ENCODE results near the gene ADCY2. TPM values are rescaled to one million over a fixed set of nuclear protein-coding genes. Genes with fewer than 3 reads are reported as not detected.

The ADCY2 gene
- total and polyA plus RNA-seq, 9 donors: 4.0 to 22.8 (median 8.3) TPM

GRCh38 chr5:7426284-7426683, 30.3 kb downstream of the ADCY2 start:
- DNase-seq: no peak
- 86 to 94% (median 90%) methylated on average over 4 of the region's 4 CpGs for WGBS, 3 donors
- Histone ChIP-seq H3K27ac (no peak overlapping the region), H3K36me3 (no peaks in the 10 kb centered on the region), H3K4me1 (ENCODE audit: insufficient read depth) (peaks cover 7% of the 10 kb centered on the region), H3K4me3 (no peak overlapping the region), H3K27me3 (no peaks in the 10 kb centered on the region), H3K9me3 (no peaks in the 10 kb centered on the region)
- no peak for TF ChIP-seq POLR2A (IDR thresholded peaks at IDR 0.05)
- no peak for TF ChIP-seq EP300 (IDR thresholded peaks at IDR 0.05)
- no peak for TF ChIP-seq CTCF (IDR thresholded peaks at IDR 0.05)
- intact Hi-C loops (cut with DNase I): no loop called here

GRCh38 chr5:7434914-7435313, 39.0 kb downstream of the ADCY2 start:
- H3K27ac ChIP-seq: no peak overlapping the region
- no peak overlapping the region for H3K4me3 ChIP-seq
- no peaks in the 10 kb centered on the region for H3K36me3 ChIP-seq
- DNase-seq: no peak
- no peaks in the 10 kb centered on the region for H3K4me1 ChIP-seq (ENCODE audit: insufficient read depth)
- WGBS, 3 donors: 95 to 97% (median 97%) methylated on average over 6 of the region's 6 CpGs
- no peaks in the 10 kb centered on the region for H3K27me3 ChIP-seq
- intact Hi-C loops (cut with DNase I): no loop called here
- H3K9me3 ChIP-seq: no peaks in the 10 kb centered on the region
- TF ChIP-seq CTCF (IDR thresholded peaks at IDR 0.05) (no peak), EP300 (IDR thresholded peaks at IDR 0.05) (no peak), POLR2A (IDR thresholded peaks at IDR 0.05) (no peak)

GRCh38 chr5:7435503-7435902, 39.6 kb downstream of the ADCY2 start:
- DNase-seq: no peak
- Histone ChIP-seq H3K4me1 (ENCODE audit: insufficient read depth) (no peaks in the 10 kb centered on the region), H3K36me3 (no peaks in the 10 kb centered on the region), H3K4me3 (no peak overlapping the region), H3K9me3 (no peaks in the 10 kb centered on the region), H3K27me3 (no peaks in the 10 kb centered on the region), H3K27ac (no peak overlapping the region)
- no peak for TF ChIP-seq CTCF (IDR thresholded peaks at IDR 0.05)
- no peak for TF ChIP-seq POLR2A (IDR thresholded peaks at IDR 0.05)
- no peak for TF ChIP-seq EP300 (IDR thresholded peaks at IDR 0.05)
- WGBS, 3 donors: 74 to 78% (median 75%) methylated on average over 3 of the region's 3 CpGs
- intact Hi-C loops (cut with DNase I): no loop called here

- TF ChIP-seq CTCF (IDR thresholded peaks at IDR 0.05) (no peak), POLR2A (IDR thresholded peaks at IDR 0.05) (no peak), EP300 (IDR thresholded peaks at IDR 0.05) (no peak)
- Histone ChIP-seq H3K27ac (no peak overlapping the region), H3K27me3 (no peaks in the 10 kb centered on the region), H3K4me3 (no peak overlapping the region), H3K4me1 (ENCODE audit: insufficient read depth) (no peaks in the 10 kb centered on the region), H3K36me3 (no peaks in the 10 kb centered on the region), H3K9me3 (no peaks in the 10 kb centered on the region)
- 81 to 89% (median 88%) methylated on average over 8 of the region's 8 CpGs for WGBS, 3 donors
- DNase-seq: no peak
- intact Hi-C loops (cut with DNase I): no loop called here
Measured at GRCh38 chr5:7436521-7436920, 40.6 kb downstream of the ADCY2 start.

GRCh38 chr5:7437836-7438235, 41.9 kb downstream of the ADCY2 start:
- intact Hi-C loops (cut with DNase I): no loop called here
- TF ChIP-seq CTCF (IDR thresholded peaks at IDR 0.05) (no peak), POLR2A (IDR thresholded peaks at IDR 0.05) (no peak), EP300 (IDR thresholded peaks at IDR 0.05) (no peak)
- 82 to 88% (median 87%) methylated on average over 1 of the region's 1 CpG for WGBS, 3 donors

More at GRCh38 chr5:7437836-7438235, 41.9 kb downstream of the ADCY2 start:
- no peak for DNase-seq
- H3K9me3 ChIP-seq: no peaks in the 10 kb centered on the region
- no peaks in the 10 kb centered on the region for H3K36me3 ChIP-seq
- no peak overlapping the region for H3K4me3 ChIP-seq
- no peak overlapping the region for H3K27ac ChIP-seq
- no peaks in the 10 kb centered on the region for H3K27me3 ChIP-seq
- no peaks in the 10 kb centered on the region for H3K4me1 ChIP-seq (ENCODE audit: insufficient read depth)
